ENCODE results near the gene LARP1.
A peak's percentile ranks its signal among the peaks of the same experiment; 100 is the strongest.
"Not testable (repeated sequence)": the region's sequence is repeated elsewhere in the genome, so short reads cannot be mapped to it uniquely, and the experiment has no call there.

The LARP1 gene

GRCh38 chr5:154753792-154754191 lies 1.4 kb upstream of the LARP1 start:
- Mint-ChIP-seq H3K27ac (peak overlapping the region; percentile 99), H3K27me3 (no peaks in the 10 kb centered on the region), H3K4me1 (peaks cover 35% of the 10 kb centered on the region), H3K4me3 (peak overlapping the region; percentile 88 to 98), H3K9me3 (no peaks in the 10 kb centered on the region)
- ATAC-seq (no peak), DNase-seq (no peak)

GRCh38 chr5:154754460-154755360 lies 467 bp upstream of the LARP1 start:
- Mint-ChIP-seq H3K27ac (peak overlapping the region; percentile 99), H3K9me3 (no peaks in the 10 kb centered on the region), H3K4me1 (peaks cover 45% of the 10 kb centered on the region), H3K27me3 (no peaks in the 10 kb centered on the region), H3K4me3 (peak overlapping the region; percentile 88 to 98)
- ATAC-seq, result peak; percentile 92
- DNase-seq, result peak; percentile 99

GRCh38 chr5:154756009-154756867 lies 1.1 kb downstream of the LARP1 start:
- DNase-seq (peak; percentile 38 to 54), ATAC-seq (no peak)
- H3K27ac Mint-ChIP-seq, result peak overlapping the region; percentile 95 to 98
- H3K9me3 Mint-ChIP-seq, result no peaks in the 10 kb centered on the region
- H3K4me3 Mint-ChIP-seq, result peak overlapping the region; percentile 94 to 98
- no peaks in the 10 kb centered on the region for H3K27me3 Mint-ChIP-seq
- peaks cover 60% of the 10 kb centered on the region for H3K4me1 Mint-ChIP-seq

- Mint-ChIP-seq H3K9me3 (no peaks in the 10 kb centered on the region), H3K4me3 (peak overlapping the region; percentile 95 to 98), H3K27me3 (no peaks in the 10 kb centered on the region), H3K4me1 (peaks cover 69% of the 10 kb centered on the region), H3K27ac (peak overlapping the region; percentile 95 to 98)
- peak; percentile 39 to 55 for DNase-seq
- peak; percentile 0 for ATAC-seq
These were observed 2.0 kb downstream of the LARP1 start for GRCh38 chr5:154756868-154757813.

- ATAC-seq (peak; percentile 8), DNase-seq (peak; percentile 20 to 53)
- Mint-ChIP-seq H3K27ac (peak overlapping the region; percentile 72 to 87), H3K9me3 (no peaks in the 10 kb centered on the region), H3K4me3 (peak overlapping the region; percentile 82 to 95), H3K27me3 (no peaks in the 10 kb centered on the region), H3K4me1 (peaks cover 74% of the 10 kb centered on the region)
These were observed 2.7 kb downstream of the LARP1 start for GRCh38 chr5:154757814-154758406.

GRCh38 chr5:154758493-154758892 lies 3.3 kb downstream of the LARP1 start:
- H3K27me3 Mint-ChIP-seq, result no peaks in the 10 kb centered on the region
- peak overlapping the region; percentile 72 to 85 for H3K27ac Mint-ChIP-seq
- peaks cover 74% of the 10 kb centered on the region for H3K4me1 Mint-ChIP-seq
- H3K4me3 Mint-ChIP-seq, result peak overlapping the region; percentile 82 to 95
- no peak for DNase-seq
- ATAC-seq, result no peak
- H3K9me3 Mint-ChIP-seq, result no peaks in the 10 kb centered on the region

- peaks cover 74% of the 10 kb centered on the region for H3K4me1 Mint-ChIP-seq
- no peaks in the 10 kb centered on the region for H3K27me3 Mint-ChIP-seq
- no peak for ATAC-seq
These were observed 3.8 kb downstream of the LARP1 start for GRCh38 chr5:154758977-154759376.

GRCh38 chr5:154759868-154760267 lies 4.7 kb downstream of the LARP1 start:
- peaks cover 75% of the 10 kb centered on the region for H3K4me1 Mint-ChIP-seq
- ATAC-seq, H3K27me3 Mint-ChIP-seq, H3K9me3 Mint-ChIP-seq, DNase-seq: not testable (repeated sequence)
- peak overlapping the region; percentile 46 to 59 for H3K27ac Mint-ChIP-seq
- H3K4me3 Mint-ChIP-seq, result peak overlapping the region; percentile 18 to 72

More at GRCh38 chr5:154758977-154759376, 3.8 kb downstream of the LARP1 start:
- Mint-ChIP-seq H3K27ac (peak overlapping the region in 1 of 2 donors; percentile 85), H3K4me3 (peak overlapping the region; percentile 82 to 95), H3K9me3 (no peaks in the 10 kb centered on the region)
- no peak for DNase-seq

GRCh38 chr5:154761046-154761736 lies 6.0 kb downstream of the LARP1 start:
- H3K4me1 Mint-ChIP-seq, result peaks cover 89% of the 10 kb centered on the region
- peak overlapping the region; percentile 52 to 96 for H3K27ac Mint-ChIP-seq
- no peaks in the 10 kb centered on the region for H3K27me3 Mint-ChIP-seq
- peak; percentile 44 for ATAC-seq
- peak overlapping the region; percentile 72 to 81 for H3K4me3 Mint-ChIP-seq
- DNase-seq, result peak; percentile 18 to 23
- no peaks in the 10 kb centered on the region for H3K9me3 Mint-ChIP-seq

- Mint-ChIP-seq H3K9me3 (no peaks in the 10 kb centered on the region), H3K27ac (peak overlapping the region; percentile 80 to 96), H3K4me3 (peak overlapping the region in 1 of 2 donors; percentile 25), H3K4me1 (peaks cover 99% of the 10 kb centered on the region), H3K27me3 (no peaks in the 10 kb centered on the region)
- DNase-seq (no peak), ATAC-seq (no peak)
These were observed 7.1 kb downstream of the LARP1 start for GRCh38 chr5:154762261-154762660.

GRCh38 chr5:154762700-154763099 lies 7.5 kb downstream of the LARP1 start:
- no peak for ATAC-seq
- DNase-seq, result no peak
- Mint-ChIP-seq H3K27ac (peak overlapping the region in 1 of 2 donors; percentile 80), H3K4me3 (no peak overlapping the region), H3K4me1 (peaks cover 99% of the 10 kb centered on the region), H3K27me3 (no peaks in the 10 kb centered on the region), H3K9me3 (no peaks in the 10 kb centered on the region)

GRCh38 chr5:154764967-154765366 lies 9.8 kb downstream of the LARP1 start:
- peaks cover 94% of the 10 kb centered on the region for H3K4me1 Mint-ChIP-seq
- H3K4me3 Mint-ChIP-seq, result peak overlapping the region; percentile 5 to 24
- no peaks in the 10 kb centered on the region for H3K27me3 Mint-ChIP-seq
- H3K27ac Mint-ChIP-seq, result peak overlapping the region in 1 of 2 donors; percentile 82
- DNase-seq, result no peak
- H3K9me3 Mint-ChIP-seq, result no peaks in the 10 kb centered on the region
- ATAC-seq, result no peak

- no peak for DNase-seq
- Mint-ChIP-seq H3K9me3 (no peaks in the 10 kb centered on the region), H3K4me1 (peaks cover 94% of the 10 kb centered on the region), H3K27ac (peak overlapping the region; percentile 31 to 82), H3K27me3 (no peaks in the 10 kb centered on the region), H3K4me3 (peak overlapping the region; percentile 24)
- ATAC-seq, result no peak
These were observed 10.3 kb downstream of the LARP1 start for GRCh38 chr5:154765396-154765925.
